ENCODE measurements around the gene STAB2. TPM values are rescaled to one million over a fixed set of nuclear protein-coding genes. Genes with fewer than 3 reads are reported as not detected.

STAB2 gene
- total and polyA plus RNA-seq, 2 of the 8 experiments (the other 6 are each of a cell fraction or from before 2014, with no cell fraction given), result not detected

GRCh38 chr12:103774977-103775560, 188.0 kb downstream of the STAB2 start:
- no peak overlapping the region for H2BK12ac ChIP-seq (ENCODE audit: low read depth, low read length)
- TF ChIP-seq EP300 (IDR thresholded peaks at IDR 0.05; ENCODE audit: borderline replicate concordance in 1 of 2, low read depth in 2 of 2, low read length in 2 of 2), result no peak
- H3K23me2 ChIP-seq (ENCODE audit: low read depth, low read length), result no peaks in the 10 kb centered on the region
- no peak overlapping the region for H2BK5ac ChIP-seq (ENCODE audit: low read depth, low read length)
- H3K9ac ChIP-seq (replicated peaks in 1 of 4; ENCODE audit: extremely low read depth in 1 of 4, low read depth in 3 of 4, low read length in 3 of 4), result no peak overlapping the region
- ChIA-PET POLR2A (ENCODE audit: partially characterized antibody) (no interaction called here), CTCF (ENCODE audit: partially characterized antibody) (no interaction called here)
- H3K27ac ChIP-seq (ENCODE audit: low read depth, low read length), result no peak overlapping the region
- no peak for FAIRE-seq
- no peak overlapping the region for H2BK15ac ChIP-seq (ENCODE audit: low read length)
- H3K79me1 ChIP-seq (ENCODE audit: low read depth, low read length), result no peaks in the 10 kb centered on the region
- no peak overlapping the region for H2BK20ac ChIP-seq (ENCODE audit: low read length)
- no peak overlapping the region for H2BK120ac ChIP-seq (replicated peaks; ENCODE audit: low read depth, low read length)
- H4K8ac ChIP-seq (ENCODE audit: extremely low read depth, insufficient read depth, low read length), result no peak overlapping the region
- no peak overlapping the region for H3K4me3 ChIP-seq (ENCODE audit: extremely low read depth in 1 of 4, insufficient read depth in 2 of 4, low read depth in 3 of 4, low read length in 4 of 4)
- WGBS, 2 experiments (ENCODE audit: extremely low coverage in 1 of 2, insufficient coverage in 1 of 2, insufficient read length in 1 of 2, insufficient replicate concordance in 2 of 2, low coverage in 1 of 2, low lambda C conversion rate in 2 of 2, missing lambda C conversion rate in 1 of 2), result 89% methylated on average over 10 of the region's 10 CpGs; no CpG with 5 or more reads in 1 of the 2 experiments
- H3K23ac ChIP-seq (ENCODE audit: insufficient read length), result no peak overlapping the region
- DNase-seq (ENCODE audit: low read depth in 1 of 2, low spot score in 2 of 2), result no peak
- H3K18ac ChIP-seq (ENCODE audit: extremely low read depth, low read length), result no peak overlapping the region
- H3K79me2 ChIP-seq (ENCODE audit: control insufficient read depth in 1 of 2, insufficient read depth in 2 of 2, low read length in 2 of 2), result no peaks in the 10 kb centered on the region
- no peak overlapping the region for H4K91ac ChIP-seq (replicated peaks; ENCODE audit: insufficient read length, low read length)
- H3K4me2 ChIP-seq (ENCODE audit: insufficient read depth in 1 of 2, low read depth in 2 of 2, low read length in 2 of 2), result no peak overlapping the region
- peaks cover 9 to 18% (median 13%) of the 10 kb centered on the region in 4 experiments; a peak in 6 of 8 replicates for H3K36me3 ChIP-seq (ENCODE audit: control insufficient read depth in 2 of 4, insufficient read depth in 4 of 4, low read length in 3 of 4)
- H3K27me3 ChIP-seq (replicated peaks in 1 of 4; ENCODE audit: control insufficient read depth in 3 of 4, extremely low read depth in 1 of 4, insufficient read depth in 3 of 4, low read length in 3 of 4), result no peaks in the 10 kb centered on the region
- H3K4ac ChIP-seq (replicated peaks; ENCODE audit: insufficient read length, low read depth, low read length), result no peak overlapping the region
- peaks cover 0 to under 1% (median 0%) of the 10 kb centered on the region in 4 experiments; a peak in 1 of 7 replicates for H3K4me1 ChIP-seq (replicated peaks in 1 of 4; ENCODE audit: control insufficient read depth in 3 of 4, insufficient read depth in 4 of 4, low read length in 3 of 4)
- H3K9me3 ChIP-seq (ENCODE audit: insufficient read depth in 2 of 2, low read depth in 1 of 2, low read length in 1 of 2), result no peaks in the 10 kb centered on the region
- H2AFZ ChIP-seq (ENCODE audit: low read length), result no peak overlapping the region
- no peak overlapping the region for H3K56ac ChIP-seq (replicated peaks; ENCODE audit: insufficient read length, low read depth, low read length)
- H3K14ac ChIP-seq (ENCODE audit: insufficient read length), result no peak overlapping the region
- H4K5ac ChIP-seq (ENCODE audit: insufficient read length, low read depth, low read length), result no peak overlapping the region
- no peak overlapping the region for H2AK5ac ChIP-seq (ENCODE audit: low read depth, low read length)
- no peaks in the 10 kb centered on the region for H4K20me1 ChIP-seq (replicated peaks in 1 of 2; ENCODE audit: control insufficient read depth in 1 of 2, insufficient read depth in 2 of 2, low read length in 2 of 2)
